A549 treated with AZD2906 at 1 μM for 4 hours (cell line): Measurements from ENCODE around the gene HCAR2. TPM values are rescaled to one million over a fixed set of nuclear protein-coding genes. Genes with fewer than 3 reads are reported as not detected.

ENCODE experiments used
- total RNA-seq: library from RNA; stranded (reverse); fragments of 200-300 nt; extraction: Qiagen RNA extraction; gene quantifications from 5 replicates; pipeline ENCODE4 v1.2.3, GENCODE V29; 2022

Gene HCAR2
- 0.03 to 0.06 TPM (median 0.06 TPM) in 5 replicates for total RNA-seq

DNA sequence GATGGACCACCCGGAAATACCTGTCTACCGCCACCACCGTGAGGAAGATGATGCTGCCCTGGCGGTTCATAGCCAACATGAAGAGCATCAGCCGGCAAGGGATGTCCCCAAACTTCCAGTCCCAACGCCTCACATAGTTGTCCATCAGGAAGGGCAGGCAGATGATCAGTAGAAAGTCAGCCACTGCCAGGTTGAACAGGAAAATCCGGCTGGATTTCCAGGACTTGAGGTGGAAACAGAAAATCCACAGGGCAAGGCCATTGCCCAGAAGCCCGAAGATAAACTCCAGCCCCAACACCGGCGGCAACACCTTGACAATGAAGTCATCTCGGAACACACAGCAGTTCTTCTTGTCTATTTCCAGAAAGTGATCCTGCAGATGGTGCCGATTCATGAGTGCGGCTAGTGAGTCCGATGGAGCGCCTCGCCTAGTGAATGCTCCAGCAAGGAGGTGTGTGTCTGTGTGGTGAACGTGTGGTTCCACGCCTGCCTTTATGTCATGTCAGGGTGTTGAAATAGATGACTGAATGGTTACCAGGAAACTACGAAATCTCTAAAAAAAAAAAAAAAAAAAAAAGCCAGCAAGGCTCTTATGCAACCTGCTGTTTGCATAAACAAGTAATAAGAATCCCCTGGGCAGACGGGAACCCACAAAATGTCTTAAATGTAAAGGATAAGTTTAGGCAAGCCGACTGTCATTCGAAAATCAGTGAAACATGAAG lies at the start of gene HCAR2:
Gene HCAR2 (minus strand): TSS at position 468 of the 722 bp plus-strand sequence. CDS start 74 bp downstream, at position 394.

DNA sequence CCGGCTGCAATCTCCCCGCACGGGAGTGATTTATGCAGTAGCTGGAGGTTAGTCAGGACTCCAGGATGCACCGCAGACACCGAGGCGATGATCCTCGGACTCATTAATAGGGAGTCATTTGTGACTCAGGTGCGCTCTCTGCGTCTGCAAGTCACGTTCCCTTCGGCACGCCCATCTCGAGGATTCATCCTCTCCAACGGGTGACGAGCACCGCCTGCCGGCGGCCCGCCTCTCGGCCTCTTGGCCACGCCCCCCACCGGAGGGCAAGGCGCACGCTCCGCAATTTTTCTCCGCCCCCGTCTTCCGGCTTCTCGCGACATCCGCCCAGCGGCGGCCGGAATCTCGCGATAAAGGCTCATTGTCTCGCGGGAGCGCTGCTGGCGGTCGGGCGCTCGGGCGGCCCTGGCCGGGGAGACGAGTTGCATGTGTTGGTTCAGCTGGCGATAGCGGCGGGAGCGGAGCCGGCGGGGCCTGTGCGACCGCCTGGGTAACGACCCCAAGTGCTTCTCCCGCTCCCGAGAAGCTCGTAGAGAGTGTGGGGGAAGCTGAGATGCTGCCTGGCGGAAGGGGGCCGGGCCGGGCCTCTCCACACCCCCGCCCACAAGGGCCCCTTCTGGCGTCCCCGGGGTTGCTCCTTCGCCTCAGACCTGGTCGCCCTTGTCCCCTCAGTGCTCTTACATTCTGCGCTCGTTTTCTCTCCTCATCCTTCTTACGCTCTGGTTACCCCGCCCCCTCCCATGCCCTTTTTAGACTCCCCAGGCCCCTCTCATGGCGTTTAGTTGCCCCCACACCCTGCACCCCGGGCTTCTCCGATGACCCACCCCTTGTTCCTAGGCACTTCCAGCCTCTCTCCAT lies 49.5 kb upstream of the HCAR2 start, which contains the start of gene DENR:
Gene DENR (plus strand): TSS at position 361 of the 855 bp plus-strand sequence. CDS start 878 bp downstream, outside the sequence.

DNA sequence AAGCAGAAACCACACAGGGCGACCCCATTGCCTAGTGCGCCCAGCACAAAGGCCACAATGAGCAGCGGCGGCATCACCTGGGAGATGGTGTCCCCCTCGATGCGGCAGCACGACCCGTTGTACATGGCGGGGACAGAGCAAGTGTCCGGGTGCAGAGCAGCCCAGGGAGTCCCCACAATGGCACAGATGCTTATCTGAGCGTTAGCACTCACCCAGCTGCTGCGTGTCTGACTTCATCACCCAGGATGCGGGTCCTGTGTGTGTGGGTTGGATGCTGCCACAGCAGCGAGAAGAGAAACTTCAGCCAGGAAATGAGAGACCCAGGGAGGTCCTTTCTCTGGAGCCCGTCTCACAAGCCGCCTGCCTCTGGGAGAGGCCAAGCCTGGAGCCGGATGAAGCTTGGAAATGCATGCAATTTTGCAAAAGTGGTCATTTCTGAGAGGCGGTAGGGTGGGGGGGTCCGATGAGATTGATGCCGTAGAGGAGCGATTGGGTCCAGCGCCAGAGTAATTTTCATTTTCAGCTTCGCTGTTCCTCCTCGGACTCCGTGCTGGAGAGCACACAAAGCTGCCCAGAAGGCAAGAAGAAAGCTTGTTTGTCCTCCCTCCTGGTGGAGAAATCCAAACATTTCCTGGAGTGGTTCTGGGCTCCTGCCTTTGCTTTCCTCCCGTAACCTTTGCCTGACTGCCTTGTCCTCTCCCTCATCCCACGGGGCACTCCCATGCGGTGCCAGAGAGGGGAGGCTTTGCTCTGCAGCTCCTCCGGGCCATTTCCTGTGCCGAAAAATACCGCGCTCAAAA lies 27.3 kb upstream of the HCAR2 start, which contains the start of gene HCAR1:
Gene HCAR1 (minus strand): TSS at position 630 of the 800 bp plus-strand sequence. CDS start 505 bp downstream, at position 125.

DNA sequence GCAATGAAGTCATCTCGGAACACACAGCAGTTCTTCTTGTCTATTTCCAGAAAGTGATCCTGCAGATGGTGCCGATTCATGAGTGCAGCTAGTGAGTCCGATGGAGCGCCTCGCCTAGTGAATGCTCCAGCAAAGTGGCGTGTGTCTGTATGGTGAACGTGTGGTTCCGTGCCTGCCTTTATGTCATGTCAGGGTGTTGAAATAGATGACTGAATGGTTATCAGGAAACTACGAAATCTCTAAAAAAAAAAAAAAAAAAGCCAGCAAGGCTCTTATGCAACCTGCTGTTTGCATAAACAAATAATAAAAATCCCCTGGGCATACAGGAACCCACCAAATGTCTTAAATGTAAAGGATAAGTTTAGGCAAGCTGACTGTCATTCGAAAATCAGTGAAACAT lies 13.5 kb upstream of the HCAR2 start, which contains the start of gene HCAR3:
Gene HCAR3 (minus strand): TSS at position 154 of the 400 bp plus-strand sequence. CDS start 74 bp downstream, at position 80.

Other genes starting within 250 kb of the HCAR2 start
- 21.1 to 22.3 TPM (median 21.6 TPM) in 5 replicates for gene ZCCHC8, start 202.4 kb downstream of the HCAR2 start, total RNA-seq
- gene RSRC2, start 176.4 kb downstream of the HCAR2 start, total RNA-seq, result 45.1 to 66.7 TPM (median 56.4 TPM) in 5 replicates
- gene KNTC1, start 176.1 kb downstream of the HCAR2 start, total RNA-seq, result 19.4 to 21.6 TPM (median 20.5 TPM) in 5 replicates
- 0.02 to 0.08 TPM (median 0.04 TPM) in 4 of 5 replicates, not detected in the other for gene HCAR3, start 13.5 kb upstream of the HCAR2 start, total RNA-seq
- gene HCAR1, start 27.5 kb upstream of the HCAR2 start, total RNA-seq, result 0.02 to 0.05 TPM (median 0.04 TPM) in 5 replicates
- 49.8 to 65.8 TPM (median 51.1 TPM) in 5 replicates for gene DENR, start 49.5 kb upstream of the HCAR2 start, total RNA-seq
- 0.03 to 0.14 TPM (median 0.06 TPM) in 5 replicates for gene CCDC62, start 71.2 kb upstream of the HCAR2 start, total RNA-seq
- gene HIP1R, start 132.1 kb upstream of the HCAR2 start, total RNA-seq, result 22.5 to 32.5 TPM (median 29.5 TPM) in 5 replicates
- gene VPS37B, start 192.8 kb upstream of the HCAR2 start, total RNA-seq, result 26.7 to 28.8 TPM (median 28.1 TPM) in 5 replicates